Thyroid gland (tissue), 4 donors: Measurements from ENCODE around the gene NDUFA11.

ENCODE experiments used
- POLR2A ChIP-seq, 2 donors: fragments of 450-650 bp; IDR thresholded peaks; one replicate each; pipeline ENCODE4 v1.6.1; 2017; ENCODE audit warnings: antibody characterized with exemption in 2 of 2, mild to moderate bottlenecking in 2 of 2, moderate library complexity in 1 of 2
- TF ChIP-seq, protein P1 (sequence below), 6 experiments: fragments of 200-600 bp in 3 of 6; fragments of 450-650 bp in 3 of 6; sonication (generic) in 3 of 6; IDR thresholded peaks; one replicate each; pipeline ENCODE4 v1.5.1; 2016 to 2019; ENCODE audit warnings: antibody characterized with exemption in 6 of 6, mild to moderate bottlenecking in 2 of 6, inconsistent platforms in 1 of 6, moderate library complexity in 1 of 6

DNA sequence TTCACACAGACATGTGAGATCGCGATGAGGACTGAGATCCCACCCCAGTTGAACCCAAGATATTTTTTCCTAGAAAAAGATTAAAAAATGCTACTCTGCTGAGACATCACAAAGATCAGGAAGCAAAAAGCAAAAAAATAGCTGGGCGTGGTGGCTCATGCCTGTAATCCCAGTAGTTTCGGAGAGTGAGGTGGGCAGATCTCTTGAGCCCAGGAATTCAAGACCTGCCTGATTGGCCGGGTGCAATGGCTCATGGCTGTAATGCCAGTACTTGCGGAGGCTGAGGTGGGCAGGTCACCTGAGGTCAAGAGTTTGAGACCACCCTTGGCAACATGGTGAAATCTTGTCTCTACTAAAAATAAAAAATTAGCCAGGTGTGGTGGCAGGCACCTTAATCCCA, 53.4 kb downstream of the NDUFA11 start:
- TF ChIP-seq, protein P1, sequence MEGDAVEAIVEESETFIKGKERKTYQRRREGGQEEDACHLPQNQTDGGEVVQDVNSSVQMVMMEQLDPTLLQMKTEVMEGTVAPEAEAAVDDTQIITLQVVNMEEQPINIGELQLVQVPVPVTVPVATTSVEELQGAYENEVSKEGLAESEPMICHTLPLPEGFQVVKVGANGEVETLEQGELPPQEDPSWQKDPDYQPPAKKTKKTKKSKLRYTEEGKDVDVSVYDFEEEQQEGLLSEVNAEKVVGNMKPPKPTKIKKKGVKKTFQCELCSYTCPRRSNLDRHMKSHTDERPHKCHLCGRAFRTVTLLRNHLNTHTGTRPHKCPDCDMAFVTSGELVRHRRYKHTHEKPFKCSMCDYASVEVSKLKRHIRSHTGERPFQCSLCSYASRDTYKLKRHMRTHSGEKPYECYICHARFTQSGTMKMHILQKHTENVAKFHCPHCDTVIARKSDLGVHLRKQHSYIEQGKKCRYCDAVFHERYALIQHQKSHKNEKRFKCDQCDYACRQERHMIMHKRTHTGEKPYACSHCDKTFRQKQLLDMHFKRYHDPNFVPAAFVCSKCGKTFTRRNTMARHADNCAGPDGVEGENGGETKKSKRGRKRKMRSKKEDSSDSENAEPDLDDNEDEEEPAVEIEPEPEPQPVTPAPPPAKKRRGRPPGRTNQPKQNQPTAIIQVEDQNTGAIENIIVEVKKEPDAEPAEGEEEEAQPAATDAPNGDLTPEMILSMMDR (IDR thresholded peaks at IDR 0.05): no peak
- TF ChIP-seq POLR2A (IDR thresholded peaks at IDR 0.05): no peak
